Ovary (tissue), 3 donors: Measurements from ENCODE around the gene PAM.

Source experiments
- CTCF ChIP-seq, 3 donors: fragments of 450-650 bp in 2 of 3; fragments of 200-600 bp in 1 of 3; IDR thresholded peaks; one replicate each; pipeline versions ENCODE4 v1.5.1 to v1.8.0; 2016 to 2022; ENCODE audit warnings: antibody characterized with exemption in 3 of 3, mild to moderate bottlenecking in 1 of 3
- POLR2A ChIP-seq: fragments of 450-650 bp; IDR thresholded peaks from one replicate; pipeline ENCODE4 v1.6.1; 2017; ENCODE audit warnings: antibody characterized with exemption, mild to moderate bottlenecking, moderate library complexity
- donor health status: DM: no; HTN: no; CAD: no.

GRCh38 chr5:102823441-102823874, 68.4 kb downstream of the PAM start:
- TF ChIP-seq CTCF (IDR thresholded peaks at IDR 0.05) = no peak
- no peak for TF ChIP-seq POLR2A
